Stomach (tissue), 4 donors: ENCODE measurements around the gene PROB1.

Source experiments
- CTCF ChIP-seq, 7 experiments: fragments of 450-650 bp in 4 of 7; fragments of 200-600 bp in 3 of 7; sonication (generic) in 3 of 7; IDR thresholded peaks; one replicate each; pipeline ENCODE4 v1.5.1; 2016 to 2019; ENCODE audit warnings: antibody characterized with exemption in 7 of 7, control low read depth in 2 of 7, mild to moderate bottlenecking in 1 of 7
- EP300 ChIP-seq: sonication (generic); formaldehyde crosslinking; IDR thresholded peaks from one replicate; pipeline ENCODE4 v1.6.1; 2017; ENCODE audit warnings: antibody characterized with exemption
- POLR2A ChIP-seq, 4 donors: fragments of 450-650 bp; IDR thresholded peaks; one replicate each; pipeline ENCODE4 v1.6.1; 2016; ENCODE audit warnings: antibody characterized with exemption in 4 of 4, control low read depth in 2 of 4, mild to moderate bottlenecking in 1 of 4, moderate library complexity in 1 of 4

GRCh38 chr5:139376364-139376763 lies 18.5 kb downstream of the PROB1 start:
- TF ChIP-seq POLR2A (IDR thresholded peaks at IDR 0.05) (no peak), CTCF (IDR thresholded peaks at IDR 0.05) (no peak), EP300 (no peak)
